HG02798 (cell line): ENCODE results near the gene CTAGE8.
"Not testable (repeated sequence)": the region's sequence is repeated elsewhere in the genome, so short reads cannot be mapped to it uniquely, and the experiment has no call there.

Source experiments
- ATAC-seq: cut with Tn5 transposase; IDR thresholded peaks from one replicate; pipeline ENCODE4 v1.9.1; 2021; ENCODE audit warnings: mild to moderate bottlenecking; ENCODE audit not compliant: unreplicated experiment, poor library complexity

The CTAGE8 gene

DNA sequence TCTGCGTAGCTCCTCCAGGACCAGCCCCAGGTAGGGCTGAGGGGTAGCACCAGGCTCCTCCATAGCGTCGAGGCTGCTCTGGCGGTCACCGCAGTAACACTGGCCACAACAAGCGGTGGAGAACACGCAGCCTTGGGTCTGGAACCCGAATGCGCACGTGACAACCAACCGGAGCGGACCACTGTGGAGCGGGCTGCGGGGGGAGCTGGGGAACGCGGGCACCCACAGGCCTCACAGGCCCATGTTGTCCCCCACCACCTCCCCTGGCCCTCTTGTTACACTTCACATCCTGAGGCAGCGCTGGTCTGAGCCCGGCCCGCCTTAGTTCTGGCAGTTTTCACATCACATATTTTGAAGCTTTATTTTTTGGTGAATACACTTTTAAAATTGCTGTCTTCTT, at the start of gene CTAGE8:
Gene CTAGE8, minus strand, starts transcription at position 101 of the 400 bp plus-strand sequence. Its CDS starts 38 bp downstream, at position 63.
- not testable (repeated sequence) for ATAC-seq

DNA sequence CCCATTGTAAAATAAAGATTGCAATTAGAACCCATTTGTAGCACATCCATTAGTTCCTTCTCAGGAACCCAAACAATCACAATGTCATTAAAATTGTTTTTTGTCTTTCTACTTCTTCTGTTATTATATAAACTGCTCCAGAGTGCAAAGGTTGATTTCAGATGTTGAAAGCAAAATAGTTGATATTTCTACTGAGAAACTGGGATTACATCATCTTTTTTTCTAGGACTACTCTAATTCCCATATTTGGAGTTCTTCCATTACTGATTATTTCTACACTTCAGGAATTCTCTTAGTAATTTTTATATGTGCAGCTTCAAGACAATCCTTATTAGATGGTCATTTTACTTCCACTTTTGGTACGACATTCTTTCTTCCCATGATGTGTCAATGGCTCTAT, 48.4 kb upstream of the CTAGE8 start:
- ATAC-seq = not testable (repeated sequence)

DNA sequence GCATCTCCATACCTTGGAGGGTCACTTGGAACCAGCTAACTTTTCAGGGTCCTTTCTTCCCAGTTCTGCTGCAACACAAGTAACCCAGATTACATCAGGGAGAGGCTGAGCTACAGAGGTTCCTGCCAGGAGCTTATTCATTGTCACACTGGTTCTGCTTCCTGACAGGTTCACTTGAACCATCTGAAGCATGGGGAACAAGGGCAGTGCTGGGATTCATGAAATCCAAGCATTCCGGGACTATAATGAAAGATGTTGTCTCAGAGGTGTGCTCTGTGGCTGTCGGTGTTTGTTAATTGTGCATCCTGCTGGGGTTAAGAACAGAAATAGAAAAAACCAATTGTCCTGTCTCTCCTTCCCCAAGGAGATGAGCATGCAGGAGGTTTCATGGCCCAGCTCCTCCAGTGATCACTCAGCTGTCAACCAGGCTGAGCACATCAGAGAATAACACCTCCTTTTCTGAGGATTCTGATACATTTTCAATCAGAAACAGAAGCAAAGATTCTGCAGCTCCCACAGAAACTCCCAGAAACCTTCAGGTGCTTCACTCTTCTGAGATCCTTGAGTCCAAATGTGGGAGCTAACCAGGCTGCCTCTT, 42.9 kb upstream of the CTAGE8 start, which contains the start of gene OR2A1:
Gene OR2A1, plus strand, starts transcription at position 548 of the 598 bp plus-strand sequence. CDS start 5,706 bp downstream, outside the sequence.
- not testable (repeated sequence) for ATAC-seq

GRCh38 chr7:144311218-144311617, 42.1 kb upstream of the CTAGE8 start:
- ATAC-seq = not testable (repeated sequence)

GRCh38 chr7:144309702-144310101, 40.6 kb upstream of the CTAGE8 start:
- ATAC-seq = not testable (repeated sequence)

GRCh38 chr7:144305156-144305555, 36.1 kb upstream of the CTAGE8 start:
- ATAC-seq = not testable (repeated sequence)

DNA sequence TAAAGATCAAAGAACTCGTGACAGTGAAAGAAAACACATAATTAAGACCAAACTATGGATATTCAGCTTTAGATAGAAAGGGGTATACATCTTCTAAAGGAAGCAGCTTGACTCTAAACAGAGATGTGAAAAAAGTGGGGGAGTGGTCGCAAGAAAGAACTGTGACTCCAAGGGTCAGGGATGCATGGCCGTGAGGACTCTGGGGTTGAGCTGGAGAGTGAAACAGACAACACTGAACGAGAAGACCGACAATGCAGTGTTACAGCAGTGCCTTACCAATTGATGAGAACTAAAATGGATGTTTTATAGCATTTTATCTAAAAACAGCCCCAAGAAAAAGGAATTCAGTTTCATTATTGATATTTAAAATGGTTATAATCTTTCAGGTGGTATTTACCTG, 34.5 kb upstream of the CTAGE8 start:
- ATAC-seq = not testable (repeated sequence)

GRCh38 chr7:144302578-144303303, 33.7 kb upstream of the CTAGE8 start:
- not testable (repeated sequence) for ATAC-seq

GRCh38 chr7:144293794-144294499, 24.9 kb upstream of the CTAGE8 start:
- peak; percentile 76 for ATAC-seq

DNA sequence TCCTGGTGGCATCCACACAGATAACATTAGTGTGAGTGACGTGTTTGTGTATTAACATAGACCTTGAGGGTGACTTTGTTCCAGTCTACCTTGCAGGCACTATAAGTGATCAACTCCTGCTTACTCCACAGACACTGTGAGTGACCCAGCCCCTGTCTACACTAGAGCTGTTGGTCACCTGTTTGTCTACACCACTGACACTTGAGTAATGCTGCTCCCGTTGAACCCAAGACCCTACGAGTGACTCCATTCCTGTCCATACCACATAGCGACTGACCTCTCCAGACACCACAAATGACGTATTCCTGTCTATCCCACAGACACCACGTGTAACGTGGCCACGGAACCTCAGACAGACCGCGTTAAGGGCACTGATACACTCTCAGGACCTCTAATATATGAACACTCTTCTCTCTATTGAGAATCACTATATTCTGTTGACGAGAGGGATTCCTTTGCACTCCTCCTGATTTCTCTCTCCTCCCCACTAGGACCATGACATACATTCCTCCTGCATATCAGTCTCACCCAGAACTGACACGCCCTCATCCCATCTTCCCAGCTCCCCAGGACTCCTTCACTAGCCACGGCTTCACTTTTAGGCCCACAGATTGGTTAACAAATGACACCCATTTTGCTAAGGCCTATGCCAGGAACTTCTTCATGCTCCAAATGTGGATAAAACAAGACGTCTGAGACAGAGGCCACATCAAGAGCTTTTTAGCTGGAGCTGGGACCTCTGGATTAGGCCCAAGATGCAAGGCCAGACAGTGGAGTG, 23.5 kb upstream of the CTAGE8 start:
- not testable (repeated sequence) for ATAC-seq

GRCh38 chr7:144291607-144292006, 22.5 kb upstream of the CTAGE8 start:
- not testable (repeated sequence) for ATAC-seq

DNA sequence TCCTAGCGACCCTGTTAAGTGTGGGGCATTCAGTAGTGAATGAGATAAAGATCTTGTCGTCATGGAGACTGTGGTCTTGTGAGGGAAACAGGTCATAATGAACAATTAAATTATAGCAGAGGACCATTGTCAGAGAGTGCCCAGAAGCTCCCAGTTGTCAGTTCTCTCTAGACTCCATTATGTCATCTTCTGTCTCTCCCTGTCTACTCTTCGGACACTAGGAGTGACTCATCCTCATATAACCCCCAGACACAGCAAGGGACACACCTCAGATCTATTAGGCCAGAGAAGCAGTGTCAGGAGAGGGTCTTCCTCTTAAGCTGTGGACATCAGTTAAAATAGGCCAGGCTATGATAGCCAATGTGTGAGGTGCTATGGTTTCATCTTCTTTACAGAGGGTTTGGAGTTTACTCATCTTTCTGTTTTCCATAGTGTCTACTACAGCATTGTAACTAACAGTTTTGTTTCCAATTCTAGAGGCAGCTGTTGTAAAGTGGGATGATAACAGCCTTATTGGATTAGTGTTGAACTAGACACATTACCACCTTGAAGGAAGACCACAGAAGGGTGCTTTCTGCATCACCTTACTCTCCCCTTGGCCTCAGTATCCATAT, 18.2 kb upstream of the CTAGE8 start:
- ATAC-seq = not testable (repeated sequence)

- not testable (repeated sequence) for ATAC-seq
Measured at GRCh38 chr7:144283716-144284115, 14.6 kb upstream of the CTAGE8 start.

DNA sequence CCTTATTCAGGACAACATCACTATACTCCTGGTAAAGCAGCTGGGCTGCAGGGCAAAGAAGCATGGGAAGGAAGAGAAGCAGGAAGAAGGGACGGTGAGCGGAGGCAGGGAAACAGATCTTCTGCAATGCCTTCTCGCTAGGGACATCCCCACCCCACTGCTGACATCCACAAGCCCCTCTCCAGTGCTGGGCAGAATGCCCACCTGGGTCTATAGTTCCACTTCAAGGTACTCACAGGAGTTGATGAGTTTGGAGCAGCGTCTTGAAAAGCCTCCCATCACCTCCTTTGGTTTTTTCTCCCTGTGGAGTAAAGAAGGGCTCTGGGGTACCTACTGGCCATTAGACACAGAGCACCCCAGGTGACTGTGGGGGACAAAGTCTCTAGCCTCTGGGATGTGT, 13.4 kb upstream of the CTAGE8 start:
- ATAC-seq = not testable (repeated sequence)

DNA sequence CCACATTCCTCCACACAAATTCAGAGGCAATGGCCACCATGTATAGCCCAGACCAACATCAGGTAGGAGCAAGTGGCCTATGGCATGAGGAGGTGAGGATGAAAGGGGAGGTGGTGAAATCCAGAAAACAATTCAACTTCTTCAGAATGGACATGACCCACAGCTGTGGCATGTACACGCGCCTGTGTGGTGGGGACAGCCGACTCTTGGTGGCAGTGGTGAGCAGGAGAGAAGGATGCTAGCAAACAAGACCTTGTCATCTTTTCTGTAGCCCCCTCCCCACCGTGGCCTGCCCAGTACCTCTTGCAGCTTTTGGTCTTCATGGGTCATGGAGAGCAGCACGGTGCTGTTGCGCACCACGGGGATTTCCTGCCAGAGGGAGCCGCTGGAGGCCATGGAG, 12.9 kb upstream of the CTAGE8 start:
- ATAC-seq = not testable (repeated sequence)

DNA sequence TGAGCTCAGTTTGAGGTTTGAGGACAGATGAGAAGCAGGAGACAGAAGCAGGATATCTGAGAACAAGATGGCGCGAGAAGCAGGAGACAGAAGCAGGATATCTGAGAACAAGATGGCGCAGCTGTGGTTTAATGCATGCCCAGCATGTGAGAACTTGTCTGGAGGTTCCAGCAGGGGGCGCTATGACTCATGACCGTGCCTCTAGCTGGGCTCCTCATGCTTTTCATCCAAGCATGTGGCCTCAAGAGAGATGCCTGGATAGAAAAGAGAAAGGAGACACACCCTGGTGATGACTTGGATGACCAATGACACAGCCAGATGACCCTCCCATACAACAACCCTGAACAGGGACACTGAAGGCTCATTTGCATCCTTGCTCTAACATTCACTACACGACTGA, 10.9 kb upstream of the CTAGE8 start:
- ATAC-seq = peak; percentile 62

GRCh38 chr7:144275281-144275680, 6.2 kb upstream of the CTAGE8 start:
- not testable (repeated sequence) for ATAC-seq

- not testable (repeated sequence) for ATAC-seq
Measured at GRCh38 chr7:144264692-144265091, 4.4 kb downstream of the CTAGE8 start, which contains the start of gene OR2A7. OR2A7 (minus strand) TSS chr7:144264792; CDS start chr7:144259628, 5,164 bp downstream.

DNA sequence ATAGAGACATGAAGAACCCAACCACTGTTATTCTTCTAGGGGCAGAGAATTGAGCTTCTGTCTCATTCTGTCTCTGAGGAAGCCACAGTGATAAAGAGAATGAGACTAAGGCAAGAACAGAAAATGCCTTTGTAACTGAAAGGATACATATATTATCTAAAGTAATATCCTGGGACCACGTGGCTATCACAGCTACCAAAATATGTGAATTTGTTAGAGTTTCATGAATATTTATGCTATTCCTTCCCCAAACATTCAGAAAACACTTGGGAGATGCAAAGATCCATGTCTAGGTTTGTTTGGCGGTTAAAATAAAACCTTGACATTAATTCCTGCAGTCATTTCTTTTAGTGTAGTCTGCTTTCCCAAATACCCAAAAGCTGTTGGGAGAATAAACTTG, 7.0 kb downstream of the CTAGE8 start:
- ATAC-seq = not testable (repeated sequence)

GRCh38 chr7:144259067-144259466, 10.0 kb downstream of the CTAGE8 start:
- not testable (repeated sequence) for ATAC-seq
